H9 (cell line): ENCODE data around the gene SLC51B. TPM values are rescaled to one million over a fixed set of nuclear protein-coding genes. Genes with fewer than 3 reads are reported as not detected.
"Not testable (repeated sequence)": the region's sequence is repeated elsewhere in the genome, so short reads cannot be mapped to it uniquely, and the experiment has no call there.

Experiments used
- DNase-seq: peaks from one replicate; pipeline ENCODE4 v3.0.0-alpha.2; 2017
- H2AFZ ChIP-seq: one replicate; pipeline ENCODE4 v1.6.1; 2013; ENCODE audit warnings: mild to moderate bottlenecking, low read length, control low read depth, moderate library complexity
- H2AK5ac ChIP-seq: 2 replicates; pipeline ENCODE4 v1.6.1; 2013; ENCODE audit warnings: low read length, control low read depth, mixed read lengths; ENCODE audit not compliant: insufficient read length
- H2BK120ac ChIP-seq: one replicate; pipeline ENCODE4 v1.6.1; 2013; ENCODE audit warnings: low read depth, mild to moderate bottlenecking, low read length, control low read depth, inconsistent platforms; ENCODE audit not compliant: poor library complexity, severe bottlenecking
- H2BK12ac ChIP-seq: 2 replicates; pipeline ENCODE4 v1.6.1; 2013; ENCODE audit warnings: low read length, control low read depth, mixed read lengths, low read depth; ENCODE audit not compliant: insufficient read length
- H2BK15ac ChIP-seq: 2 replicates; pipeline ENCODE4 v1.6.1; 2013; ENCODE audit warnings: low read depth, low read length, control low read depth
- H2BK20ac ChIP-seq: one replicate; pipeline ENCODE4 v1.6.1; 2013; ENCODE audit warnings: low read depth, mild to moderate bottlenecking, low read length, control low read depth, inconsistent platforms; ENCODE audit not compliant: poor library complexity, severe bottlenecking
- H2BK5ac ChIP-seq: 2 replicates; pipeline ENCODE4 v1.6.1; 2013; ENCODE audit warnings: low read length, control low read depth, mixed read lengths; ENCODE audit not compliant: insufficient read length
- H3K14ac ChIP-seq: 2 replicates; pipeline ENCODE4 v1.6.1; 2013; ENCODE audit warnings: low read length, control low read depth; ENCODE audit not compliant: insufficient read depth
- H3K18ac ChIP-seq: 2 replicates; pipeline ENCODE4 v1.6.1; 2013; ENCODE audit warnings: low read depth, mild to moderate bottlenecking, mixed read lengths, low read length, control low read depth; ENCODE audit not compliant: insufficient read length
- H3K23ac ChIP-seq: 2 replicates; pipeline ENCODE4 v1.6.1; 2013; ENCODE audit warnings: low read length, control low read depth, mixed read lengths, low read depth; ENCODE audit not compliant: insufficient read length
- H3K23me2 ChIP-seq: 2 replicates; pipeline ENCODE4 v1.6.1; 2013; ENCODE audit warnings: low read depth, mild to moderate bottlenecking, mixed read lengths, low read length, control low read depth; ENCODE audit not compliant: insufficient read length, poor library complexity, severe bottlenecking
- H3K27ac ChIP-seq: 2 replicates; pipeline ENCODE4 v1.5.1; 2013; ENCODE audit warnings: low read length, control low read depth, mixed read lengths, low read depth; ENCODE audit not compliant: insufficient read length
- H3K27me3 ChIP-seq: 2 replicates; pipeline ENCODE4 v1.6.1; 2013; ENCODE audit warnings: low read length, control low read depth, inconsistent platforms; ENCODE audit not compliant: insufficient read depth
- H3K4ac ChIP-seq: 2 replicates; pipeline ENCODE4 v1.6.1; 2013; ENCODE audit warnings: low read depth, mild to moderate bottlenecking, control low read depth, inconsistent platforms, low read length, moderate library complexity
- H3K4me1 ChIP-seq: 2 replicates; pipeline ENCODE4 v1.6.1; 2013; ENCODE audit warnings: low read length, control low read depth, inconsistent platforms; ENCODE audit not compliant: insufficient read depth
- H3K4me2 ChIP-seq: 2 replicates; pipeline ENCODE4 v1.6.1; 2013; ENCODE audit warnings: low read length, control low read depth, mixed read lengths; ENCODE audit not compliant: insufficient read length, insufficient read depth
- H3K56ac ChIP-seq: 2 replicates; pipeline ENCODE4 v1.6.1; 2013; ENCODE audit warnings: low read depth, mild to moderate bottlenecking, mixed read lengths, low read length, control low read depth; ENCODE audit not compliant: insufficient read length
- H3K79me1 ChIP-seq: 2 replicates; pipeline ENCODE4 v1.6.1; 2013; ENCODE audit warnings: low read depth, mild to moderate bottlenecking, moderate library complexity, low read length, control low read depth, inconsistent platforms; ENCODE audit not compliant: insufficient read depth, poor library complexity, severe bottlenecking
- H3K79me2 ChIP-seq: 2 replicates; pipeline ENCODE4 v1.6.1; 2013; ENCODE audit warnings: low read length, control low read depth, inconsistent platforms; ENCODE audit not compliant: insufficient read depth
- H3K9ac ChIP-seq: 2 replicates; pipeline ENCODE4 v1.6.1; 2013; ENCODE audit warnings: low read length, control low read depth, mixed read lengths; ENCODE audit not compliant: insufficient read length; ENCODE audit errors: extremely low read depth
- H3K9me3 ChIP-seq: one replicate; pipeline ENCODE4 v1.6.1; 2013; ENCODE audit warnings: low read depth, low read length, inconsistent platforms; ENCODE audit not compliant: control insufficient read depth
- H3T11ph ChIP-seq: one replicate; pipeline ENCODE4 v1.6.1; 2013; ENCODE audit warnings: mild to moderate bottlenecking, low read length, control low read depth, inconsistent platforms
- H4K20me1 ChIP-seq: one replicate; pipeline ENCODE4 v1.6.1; 2013; ENCODE audit not compliant: control insufficient read depth, insufficient read length, insufficient read depth
- H4K5ac ChIP-seq: 2 replicates; pipeline ENCODE4 v1.6.1; 2013; ENCODE audit warnings: low read depth, mild to moderate bottlenecking, mixed read lengths, low read length, control low read depth; ENCODE audit not compliant: insufficient read length
- H4K8ac ChIP-seq: replicated peaks from 2 replicates; pipeline ENCODE4 v1.6.1; 2013; ENCODE audit warnings: low read length, control low read depth, mixed read lengths, low read depth; ENCODE audit not compliant: insufficient read length
- H4K91ac ChIP-seq: 2 replicates; pipeline ENCODE4 v1.6.1; 2013; ENCODE audit warnings: low read depth, mild to moderate bottlenecking, moderate library complexity, mixed read lengths, low read length, control low read depth; ENCODE audit not compliant: insufficient read length
- H3K27ac Mint-ChIP-seq, 3 experiments: 2 replicates in 2 of 3; 3 replicates in 1 of 3; pipeline ENCODE4 v1.8.0; 2020 to 2021; ENCODE audit warnings: mixed read lengths in 3 of 3, mild to moderate bottlenecking in 1 of 3, moderate library complexity in 1 of 3
- H3K27me3 Mint-ChIP-seq: 2 replicates; pipeline ENCODE4 v1.8.0; 2021; ENCODE audit warnings: low read depth, mild to moderate bottlenecking, moderate library complexity, mixed read lengths
- H3K36me3 Mint-ChIP-seq, 3 experiments: 2 replicates in 2 of 3; 3 replicates in 1 of 3; pipeline ENCODE4 v1.8.0; 2020 to 2021; ENCODE audit warnings: low read depth in 3 of 3, mixed read lengths in 3 of 3; ENCODE audit not compliant: insufficient read depth in 1 of 3
- H3K4me1 Mint-ChIP-seq, 2 experiments: 2 replicates each; pipeline ENCODE4 v1.8.0; 2020; ENCODE audit warnings: mixed read lengths in 2 of 2
- H3K4me3 Mint-ChIP-seq, 2 experiments: 2 replicates in 1 of 2; 3 replicates in 1 of 2; pipeline ENCODE4 v1.8.0; 2020 to 2021; ENCODE audit warnings: mild to moderate bottlenecking in 2 of 2, mixed read lengths in 2 of 2, moderate library complexity in 1 of 2
- H3K9me3 Mint-ChIP-seq, 2 experiments: 2 replicates in 1 of 2; 3 replicates in 1 of 2; pipeline ENCODE4 v1.8.0; 2020; ENCODE audit warnings: mild to moderate bottlenecking in 2 of 2, mixed read lengths in 2 of 2, moderate library complexity in 1 of 2
- CTCF ChIP-seq: fragments of 200-600 bp; sonication (generic); conservative IDR thresholded peaks from 3 replicates; pipeline ENCODE4 v1.8.0; 2021; ENCODE audit warnings: antibody characterized with exemption, mild to moderate bottlenecking
- WGBS: extraction: QIAGEN DNeasy Blood & Tissue Kit; methylation state at CpG from one replicate; pipeline ENCODE4 v1.1.7; 2013; ENCODE audit warnings: missing lambda C conversion rate, low lambda C conversion rate, mixed read lengths; ENCODE audit not compliant: insufficient read length; ENCODE audit errors: extremely low coverage; 5-methylcytosine and 5-hydroxymethylcytosine counted together
- total RNA-seq: library from RNA; stranded (reverse); gene quantifications from 2 replicates; pipeline ENCODE4 v1.2.1, GENCODE V29; 2021

The SLC51B gene
- total RNA-seq, 1 experiment from 2014 or later, result not detected

- H3K4me1 ChIP-seq, result no peaks in the 10 kb centered on the region
- H3K14ac ChIP-seq, result no peak overlapping the region
- DNase-seq, result no peak
- no peaks in the 10 kb centered on the region for H3K9me3 ChIP-seq
- H3K27me3 ChIP-seq, result no peaks in the 10 kb centered on the region
- H2AFZ ChIP-seq, result no peak overlapping the region
- no peak overlapping the region for H4K91ac ChIP-seq
- H3K18ac ChIP-seq, result no peak overlapping the region
- H3K79me1 ChIP-seq, result no peaks in the 10 kb centered on the region
- no peak overlapping the region for H3K27ac Mint-ChIP-seq
- no peaks in the 10 kb centered on the region for H3K79me2 ChIP-seq
- peaks cover 0 to 1% (median 0%) of the 10 kb centered on the region in 3 experiments; a peak in 3 of 7 replicates for H3K36me3 Mint-ChIP-seq
- peaks cover 12% of the 10 kb centered on the region for H3K27me3 Mint-ChIP-seq
- H2BK12ac ChIP-seq, result no peak overlapping the region
- H3K27ac ChIP-seq, result no peak overlapping the region
- no peak overlapping the region for H3K56ac ChIP-seq
- no peaks in the 10 kb centered on the region for H4K20me1 ChIP-seq
- no peak overlapping the region for H3K4ac ChIP-seq
- H2BK20ac ChIP-seq, result no peak overlapping the region
- no peak overlapping the region for H2AK5ac ChIP-seq
- H2BK120ac ChIP-seq, result no peak overlapping the region
- no peak overlapping the region for H3K4me2 ChIP-seq
- no peaks in the 10 kb centered on the region for H3K23me2 ChIP-seq
- no peak for TF ChIP-seq CTCF
- H4K5ac ChIP-seq, result no peak overlapping the region
- H3K4me3 Mint-ChIP-seq, result no peak overlapping the region
- peaks cover 13 to 16% of the 10 kb centered on the region in 2 experiments for H3K4me1 Mint-ChIP-seq
- H3K23ac ChIP-seq, result no peak overlapping the region
- H3K9me3 Mint-ChIP-seq, result peaks cover 3 to 10% of the 10 kb centered on the region in 2 experiments; a peak in 3 of 5 replicates
- no peak overlapping the region for H2BK5ac ChIP-seq
- no peak overlapping the region for H3T11ph ChIP-seq
- no peak overlapping the region for H2BK15ac ChIP-seq
- H4K8ac ChIP-seq, result no peak overlapping the region
- no peak overlapping the region for H3K9ac ChIP-seq
- no CpG with 5 or more reads among the region's 3 CpGs for WGBS
Measured at GRCh38 chr15:65072617-65073016, 27.4 kb downstream of the SLC51B start.

GRCh38 chr15:65074946-65075345, 29.8 kb downstream of the SLC51B start:
- H2BK15ac ChIP-seq, H3K79me1 ChIP-seq, DNase-seq, H3K36me3 Mint-ChIP-seq, H4K91ac ChIP-seq, H4K8ac ChIP-seq, H2AFZ ChIP-seq, H3K4me3 Mint-ChIP-seq, H3K18ac ChIP-seq, H2BK20ac ChIP-seq, H2BK5ac ChIP-seq, H3K4ac ChIP-seq, H3K27ac ChIP-seq, H2AK5ac ChIP-seq, H3K23me2 ChIP-seq, H3K56ac ChIP-seq, H2BK120ac ChIP-seq, H3K9me3 ChIP-seq, H3K14ac ChIP-seq, H3K27me3 ChIP-seq, H3K23ac ChIP-seq, H3K27ac Mint-ChIP-seq, H2BK12ac ChIP-seq, H3T11ph ChIP-seq, H3K9me3 Mint-ChIP-seq, H3K4me2 ChIP-seq, H3K4me1 ChIP-seq, H3K9ac ChIP-seq, H4K5ac ChIP-seq, H3K79me2 ChIP-seq, H4K20me1 ChIP-seq: not testable (repeated sequence)
- no CpG with 5 or more reads among the region's 22 CpGs for WGBS
- Mint-ChIP-seq H3K4me1 (peaks cover 10 to 17% of the 10 kb centered on the region in 2 experiments), H3K27me3 (peaks cover 18% of the 10 kb centered on the region)
